Right lobe of liver (tissue), 6 donors: ENCODE measurements around the gene SLC30A5. TPM values are rescaled to one million over a fixed set of nuclear protein-coding genes. Genes with fewer than 3 reads are reported as not detected.
A peak's percentile ranks its signal among the peaks of the same experiment; 100 is the strongest.

Experiments
- ATAC-seq, 4 donors: fragments of 200-7000 bp; cut with Tn5 transposase; one replicate each; pipeline ENCODE4 v1.9.1; 2020; ENCODE audit warnings: mild to moderate bottlenecking in 4 of 4, moderate library complexity in 4 of 4
- DNase-seq, 3 donors: peaks; one replicate each; pipeline ENCODE4 v3.0.0-alpha.2; 2020
- H3K27ac ChIP-seq, 3 donors: fragments of 200-600 bp; one replicate each; pipeline ENCODE4 v1.8.0; 2022
- H3K27me3 ChIP-seq, 2 donors: fragments of 200-600 bp; one replicate each; pipeline ENCODE4 v1.8.0; 2022
- H3K36me3 ChIP-seq, 4 donors: fragments of 200-600 bp; sonication (generic) in 1 of 4; one replicate each; pipeline versions ENCODE4 v1.5.1 to v1.8.0; 2017 to 2022; ENCODE audit warnings: control low read depth in 1 of 4
- H3K4me1 ChIP-seq, 4 donors: fragments of 200-600 bp; sonication (generic) in 1 of 4; one replicate each; pipeline versions ENCODE4 v1.5.1 to v1.8.0; 2017 to 2022; ENCODE audit warnings: control low read depth in 1 of 4
- H3K4me3 ChIP-seq, 3 donors: fragments of 200-600 bp; one replicate each; pipeline ENCODE4 v1.8.0; 2022
- H3K9me3 ChIP-seq, 4 donors: fragments of 200-600 bp; sonication (generic) in 1 of 4; one replicate each; pipeline versions ENCODE4 v1.5.1 to v1.8.0; 2017 to 2022; ENCODE audit warnings: control low read depth in 1 of 4
- CTCF ChIP-seq, 4 donors: fragments of 200-600 bp in 3 of 4; fragments of 450-650 bp in 1 of 4; IDR thresholded peaks; one replicate each; pipeline versions ENCODE4 v1.5.1 to v1.8.0; 2016 to 2022; ENCODE audit warnings: antibody characterized with exemption in 4 of 4, mild to moderate bottlenecking in 2 of 4
- POLR2A ChIP-seq: fragments of 450-650 bp; IDR thresholded peaks from one replicate; pipeline ENCODE4 v1.6.1; 2017; ENCODE audit warnings: antibody characterized with exemption, mild to moderate bottlenecking
- WGBS: methylation state at CpG from one replicate; pipeline ENCODE4 v1.1.6; 2018; ENCODE audit warnings: low coverage, low lambda C conversion rate; ENCODE audit not compliant: insufficient coverage; ENCODE audit errors: missing lambda C conversion rate; 5-methylcytosine and 5-hydroxymethylcytosine counted together
- intact Hi-C, 2 donors: fragments of 100-400 bp; cut with DNase I; formaldehyde crosslinking; loops; one replicate each; pipeline versions ENCODE4 v1.11.2 to v1.14.1; 2022
- total RNA-seq, 6 experiments: library from RNA; depleted of rRNA in 2 of 6; stranded (reverse); fragments of >200 nt in 2 of 6; fragmentation: NEBNext Ultra II Directional in 3 of 6; extraction: Animal tissue kit (Norgen Biotek cat#: 25700) in 3 of 6; gene quantifications; one replicate each; pipeline versions ENCODE4 v1.1.0 to v1.2.4, GENCODE V29; 2016 to 2023
- donor health status: DM: no; HTN: yes; CAD: no.
- donor health status: DM: no; HTN: no; CAD: no.
- donor health status: DM: no; HTN: no; CAD: no.
- donor health status: DM: no; HTN: yes; CAD: no.
- donor health status: DM: no; HTN: yes; CAD: no.

SLC30A5 gene
- total RNA-seq, 6 experiments from 2014 or later = 18.7 to 29.4 (median 23.4) TPM

GRCh38 chr5:69049796-69050195 is 44.0 kb upstream of the SLC30A5 start:
- DNase-seq = no peak
- WGBS = 31% methylated on average over 2 of the region's 2 CpGs
- ATAC-seq = no peak
- H3K4me1 ChIP-seq = no peaks in the 10 kb centered on the region
- no peak overlapping the region for H3K4me3 ChIP-seq
- H3K36me3 ChIP-seq = no peaks in the 10 kb centered on the region
- H3K27ac ChIP-seq = no peak overlapping the region
- H3K9me3 ChIP-seq = no peaks in the 10 kb centered on the region
- H3K27me3 ChIP-seq = no peaks in the 10 kb centered on the region
- TF ChIP-seq POLR2A (no peak), CTCF (IDR thresholded peaks at IDR 0.05) (no peak)
- intact Hi-C loops = no loop called here

GRCh38 chr5:69050214-69050613 is 43.6 kb upstream of the SLC30A5 start:
- TF ChIP-seq CTCF (IDR thresholded peaks at IDR 0.05) = no peak
- no peak for TF ChIP-seq POLR2A
- 71% methylated on average over 3 of the region's 3 CpGs for WGBS
- Histone ChIP-seq H3K27me3 (no peaks in the 10 kb centered on the region), H3K4me1 (no peaks in the 10 kb centered on the region), H3K27ac (no peak overlapping the region), H3K4me3 (no peak overlapping the region), H3K9me3 (no peaks in the 10 kb centered on the region), H3K36me3 (no peaks in the 10 kb centered on the region)
- intact Hi-C loops = no loop called here
- DNase-seq (no peak), ATAC-seq (no peak)

- H3K4me1 ChIP-seq = no peaks in the 10 kb centered on the region
- H3K36me3 ChIP-seq = no peaks in the 10 kb centered on the region
- DNase-seq (no peak), ATAC-seq (no peak)
- intact Hi-C loops = no loop called here
- TF ChIP-seq POLR2A = no peak
- TF ChIP-seq CTCF (IDR thresholded peaks at IDR 0.05) = no peak
- no peak overlapping the region for H3K4me3 ChIP-seq
- WGBS = 86% methylated on average over 2 of the region's 6 CpGs
- no peaks in the 10 kb centered on the region for H3K27me3 ChIP-seq
- H3K27ac ChIP-seq = no peak overlapping the region
- H3K9me3 ChIP-seq = no peaks in the 10 kb centered on the region
Observed at GRCh38 chr5:69052181-69052580, 41.6 kb upstream of the SLC30A5 start.

GRCh38 chr5:69074664-69075521 is 18.9 kb upstream of the SLC30A5 start:
- TF ChIP-seq CTCF (IDR thresholded peaks at IDR 0.05) (no peak), POLR2A (no peak)
- 80% methylated on average over 3 of the region's 32 CpGs for WGBS
- Histone ChIP-seq H3K27ac (no peak overlapping the region), H3K4me1 (peaks cover 0 to 11% (median 2%) of the 10 kb centered on the region in 4 donors), H3K9me3 (no peaks in the 10 kb centered on the region), H3K4me3 (no peak overlapping the region), H3K27me3 (no peaks in the 10 kb centered on the region), H3K36me3 (no peaks in the 10 kb centered on the region)
- DNase-seq = no peak
- ATAC-seq = peak in 1 of 4 donors; percentile 33
- intact Hi-C loops = no loop called here
